ENCODE data around the gene MIP. TPM values are rescaled to one million over a fixed set of nuclear protein-coding genes. Genes with fewer than 3 reads are reported as not detected.
"Not testable (repeated sequence)": the region's sequence is repeated elsewhere in the genome, so short reads cannot be mapped to it uniquely, and the experiment has no call there.

MIP gene
- not detected in 2 replicates for polyA plus RNA-seq
- polyA minus RNA-seq, result not detected in 2 replicates

DNA sequence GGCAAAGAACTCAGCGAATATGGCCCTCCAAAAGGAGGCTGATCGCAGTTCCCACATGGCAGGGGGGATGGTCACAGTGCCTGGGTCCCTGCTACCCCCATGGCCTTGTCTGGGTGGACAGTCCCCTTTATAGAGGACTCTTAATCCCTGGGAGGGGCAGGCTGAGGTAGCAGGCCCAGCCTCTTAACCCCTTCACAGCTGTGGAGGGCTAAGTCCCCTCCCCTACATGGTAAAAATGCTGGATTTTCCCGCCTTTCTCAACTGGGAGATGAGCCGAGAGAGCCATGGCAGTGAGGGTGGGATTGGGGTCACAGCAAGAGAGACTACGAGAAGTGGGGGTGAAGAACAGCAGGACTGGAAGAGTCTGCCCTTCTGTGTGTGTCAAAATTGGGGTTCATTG is at the start of gene MIP:
Gene MIP, minus strand, starts transcription at position 101 of the 400 bp plus-strand sequence. Its CDS starts 44 bp downstream, at position 57.
- Histone ChIP-seq H3K27ac (ENCODE audit: low read length) (no peak within 1 kb of the TSS), H3K4me3 (ENCODE audit: low read length) (no peak within 1 kb of the TSS), H2AFZ (ENCODE audit: low read depth, low read length) (no peak within 1 kb of the TSS), H4K20me1 (ENCODE audit: insufficient read depth) (no peaks in the 10 kb centered on the region), H3K9me3 (ENCODE audit: low read length) (no peaks in the 10 kb centered on the region), H3K36me3 (ENCODE audit: insufficient read depth, low read length) (no peaks in the 10 kb centered on the region), H3K4me2 (ENCODE audit: low read length) (no peak within 1 kb of the TSS), H3K27me3 (ENCODE audit: insufficient read depth, low read depth, low read length) (no peaks in the 10 kb centered on the region), H3K9ac (ENCODE audit: low read length) (no peak within 1 kb of the TSS), H3K9me2 (ENCODE audit: insufficient read depth, low read length) (no peaks in the 10 kb centered on the region), H3F3A (ENCODE audit: insufficient read depth, low read length, poor library complexity, severe bottlenecking) (peaks cover 1% of the 10 kb centered on the region), H3K79me2 (replicated peaks; ENCODE audit: insufficient read depth, low read length) (no peaks in the 10 kb centered on the region)
- TF ChIP-seq SMC3 (conservative IDR thresholded peaks at IDR 0.05; ENCODE audit: poor library complexity), result no peak
- TF ChIP-seq EZH2 (IDR thresholded peaks at IDR 0.05; ENCODE audit: borderline replicate concordance, insufficient read depth, low read length, poor library complexity, severe bottlenecking), result no peak
- no peak for TF ChIP-seq POLR2AphosphoS5 (IDR thresholded peaks at IDR 0.05)
- no peak for TF ChIP-seq TAF1 (IDR thresholded peaks at IDR 0.05; ENCODE audit: low read depth)
- TF ChIP-seq EP300 (conservative IDR thresholded peaks at IDR 0.05; ENCODE audit: poor library complexity, severe bottlenecking), result no peak
- TF ChIP-seq, protein P1, sequence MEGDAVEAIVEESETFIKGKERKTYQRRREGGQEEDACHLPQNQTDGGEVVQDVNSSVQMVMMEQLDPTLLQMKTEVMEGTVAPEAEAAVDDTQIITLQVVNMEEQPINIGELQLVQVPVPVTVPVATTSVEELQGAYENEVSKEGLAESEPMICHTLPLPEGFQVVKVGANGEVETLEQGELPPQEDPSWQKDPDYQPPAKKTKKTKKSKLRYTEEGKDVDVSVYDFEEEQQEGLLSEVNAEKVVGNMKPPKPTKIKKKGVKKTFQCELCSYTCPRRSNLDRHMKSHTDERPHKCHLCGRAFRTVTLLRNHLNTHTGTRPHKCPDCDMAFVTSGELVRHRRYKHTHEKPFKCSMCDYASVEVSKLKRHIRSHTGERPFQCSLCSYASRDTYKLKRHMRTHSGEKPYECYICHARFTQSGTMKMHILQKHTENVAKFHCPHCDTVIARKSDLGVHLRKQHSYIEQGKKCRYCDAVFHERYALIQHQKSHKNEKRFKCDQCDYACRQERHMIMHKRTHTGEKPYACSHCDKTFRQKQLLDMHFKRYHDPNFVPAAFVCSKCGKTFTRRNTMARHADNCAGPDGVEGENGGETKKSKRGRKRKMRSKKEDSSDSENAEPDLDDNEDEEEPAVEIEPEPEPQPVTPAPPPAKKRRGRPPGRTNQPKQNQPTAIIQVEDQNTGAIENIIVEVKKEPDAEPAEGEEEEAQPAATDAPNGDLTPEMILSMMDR (IDR thresholded peaks at IDR 0.05; ENCODE audit: poor library complexity, severe bottlenecking), result no peak
- TF ChIP-seq RAD21 (conservative IDR thresholded peaks at IDR 0.05), result no peak
- TF ChIP-seq, protein P2, sequence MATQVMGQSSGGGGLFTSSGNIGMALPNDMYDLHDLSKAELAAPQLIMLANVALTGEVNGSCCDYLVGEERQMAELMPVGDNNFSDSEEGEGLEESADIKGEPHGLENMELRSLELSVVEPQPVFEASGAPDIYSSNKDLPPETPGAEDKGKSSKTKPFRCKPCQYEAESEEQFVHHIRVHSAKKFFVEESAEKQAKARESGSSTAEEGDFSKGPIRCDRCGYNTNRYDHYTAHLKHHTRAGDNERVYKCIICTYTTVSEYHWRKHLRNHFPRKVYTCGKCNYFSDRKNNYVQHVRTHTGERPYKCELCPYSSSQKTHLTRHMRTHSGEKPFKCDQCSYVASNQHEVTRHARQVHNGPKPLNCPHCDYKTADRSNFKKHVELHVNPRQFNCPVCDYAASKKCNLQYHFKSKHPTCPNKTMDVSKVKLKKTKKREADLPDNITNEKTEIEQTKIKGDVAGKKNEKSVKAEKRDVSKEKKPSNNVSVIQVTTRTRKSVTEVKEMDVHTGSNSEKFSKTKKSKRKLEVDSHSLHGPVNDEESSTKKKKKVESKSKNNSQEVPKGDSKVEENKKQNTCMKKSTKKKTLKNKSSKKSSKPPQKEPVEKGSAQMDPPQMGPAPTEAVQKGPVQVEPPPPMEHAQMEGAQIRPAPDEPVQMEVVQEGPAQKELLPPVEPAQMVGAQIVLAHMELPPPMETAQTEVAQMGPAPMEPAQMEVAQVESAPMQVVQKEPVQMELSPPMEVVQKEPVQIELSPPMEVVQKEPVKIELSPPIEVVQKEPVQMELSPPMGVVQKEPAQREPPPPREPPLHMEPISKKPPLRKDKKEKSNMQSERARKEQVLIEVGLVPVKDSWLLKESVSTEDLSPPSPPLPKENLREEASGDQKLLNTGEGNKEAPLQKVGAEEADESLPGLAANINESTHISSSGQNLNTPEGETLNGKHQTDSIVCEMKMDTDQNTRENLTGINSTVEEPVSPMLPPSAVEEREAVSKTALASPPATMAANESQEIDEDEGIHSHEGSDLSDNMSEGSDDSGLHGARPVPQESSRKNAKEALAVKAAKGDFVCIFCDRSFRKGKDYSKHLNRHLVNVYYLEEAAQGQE (IDR thresholded peaks at IDR 0.05; ENCODE audit: borderline replicate concordance), result no peak
- no peak for TF ChIP-seq MXI1 (conservative IDR thresholded peaks at IDR 0.05; ENCODE audit: poor library complexity, severe bottlenecking)

DNA sequence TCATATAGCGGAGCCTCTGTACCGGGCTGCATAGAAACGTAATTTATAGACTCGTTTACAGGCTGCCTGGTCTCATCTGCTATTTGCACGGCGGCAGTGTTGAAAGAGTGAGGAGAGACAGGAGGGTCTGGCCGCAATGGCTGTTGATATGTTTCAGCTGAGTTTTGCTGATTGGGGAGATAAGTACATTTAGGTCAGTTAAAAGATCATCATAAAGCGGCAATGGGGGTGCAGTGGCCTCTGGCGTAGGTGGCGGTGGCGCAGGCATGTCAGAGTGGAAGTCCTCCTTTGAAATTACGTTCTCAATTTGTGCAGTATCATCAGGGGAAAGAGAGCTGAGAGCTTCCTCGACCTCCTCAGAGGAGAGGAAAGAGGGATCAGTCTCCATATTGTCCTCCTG is 45.4 kb upstream of the MIP start:
- not testable (repeated sequence) for H3K27me3 ChIP-seq (ENCODE audit: insufficient read depth, low read depth, low read length); H3K36me3 ChIP-seq (ENCODE audit: insufficient read depth, low read length); H3K9me2 ChIP-seq (ENCODE audit: insufficient read depth, low read length); H3K4me3 ChIP-seq (ENCODE audit: low read length); H2AFZ ChIP-seq (ENCODE audit: low read depth, low read length); H3K79me2 ChIP-seq (replicated peaks; ENCODE audit: insufficient read depth, low read length); H3K27ac ChIP-seq (ENCODE audit: low read length); H4K20me1 ChIP-seq (ENCODE audit: insufficient read depth); H3K4me2 ChIP-seq (ENCODE audit: low read length); H3K9ac ChIP-seq (ENCODE audit: low read length); H3K9me3 ChIP-seq (ENCODE audit: low read length); H3F3A ChIP-seq (ENCODE audit: insufficient read depth, low read length, poor library complexity, severe bottlenecking)

DNA sequence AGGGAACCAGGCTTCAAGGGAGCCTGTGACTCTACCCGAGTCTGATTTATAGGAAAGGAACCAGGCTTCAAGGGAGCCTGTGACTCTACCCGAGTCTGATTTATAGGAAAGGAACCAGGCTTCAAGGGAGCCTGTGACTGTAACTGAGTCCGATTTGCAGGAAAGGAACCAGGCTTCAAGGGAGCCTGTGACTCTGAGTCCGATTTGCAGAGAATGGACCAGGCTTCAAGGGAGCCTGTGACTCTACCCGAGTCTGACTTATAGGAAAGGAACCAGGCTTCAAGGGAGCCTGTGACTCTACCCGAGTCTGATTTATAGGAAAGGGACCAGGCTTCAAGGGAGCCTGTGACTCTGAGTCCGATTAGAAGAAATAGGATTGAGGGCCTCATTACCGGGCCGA is 45.0 kb upstream of the MIP start:
- not testable (repeated sequence) for H3K4me3 ChIP-seq (ENCODE audit: low read length); H3K9me2 ChIP-seq (ENCODE audit: insufficient read depth, low read length); H3F3A ChIP-seq (ENCODE audit: insufficient read depth, low read length, poor library complexity, severe bottlenecking); H3K27ac ChIP-seq (ENCODE audit: low read length); H3K9me3 ChIP-seq (ENCODE audit: low read length); H4K20me1 ChIP-seq (ENCODE audit: insufficient read depth); H3K9ac ChIP-seq (ENCODE audit: low read length); H3K27me3 ChIP-seq (ENCODE audit: insufficient read depth, low read depth, low read length); H3K79me2 ChIP-seq (replicated peaks; ENCODE audit: insufficient read depth, low read length); H3K4me2 ChIP-seq (ENCODE audit: low read length); H3K36me3 ChIP-seq (ENCODE audit: insufficient read depth, low read length); H2AFZ ChIP-seq (ENCODE audit: low read depth, low read length)

DNA sequence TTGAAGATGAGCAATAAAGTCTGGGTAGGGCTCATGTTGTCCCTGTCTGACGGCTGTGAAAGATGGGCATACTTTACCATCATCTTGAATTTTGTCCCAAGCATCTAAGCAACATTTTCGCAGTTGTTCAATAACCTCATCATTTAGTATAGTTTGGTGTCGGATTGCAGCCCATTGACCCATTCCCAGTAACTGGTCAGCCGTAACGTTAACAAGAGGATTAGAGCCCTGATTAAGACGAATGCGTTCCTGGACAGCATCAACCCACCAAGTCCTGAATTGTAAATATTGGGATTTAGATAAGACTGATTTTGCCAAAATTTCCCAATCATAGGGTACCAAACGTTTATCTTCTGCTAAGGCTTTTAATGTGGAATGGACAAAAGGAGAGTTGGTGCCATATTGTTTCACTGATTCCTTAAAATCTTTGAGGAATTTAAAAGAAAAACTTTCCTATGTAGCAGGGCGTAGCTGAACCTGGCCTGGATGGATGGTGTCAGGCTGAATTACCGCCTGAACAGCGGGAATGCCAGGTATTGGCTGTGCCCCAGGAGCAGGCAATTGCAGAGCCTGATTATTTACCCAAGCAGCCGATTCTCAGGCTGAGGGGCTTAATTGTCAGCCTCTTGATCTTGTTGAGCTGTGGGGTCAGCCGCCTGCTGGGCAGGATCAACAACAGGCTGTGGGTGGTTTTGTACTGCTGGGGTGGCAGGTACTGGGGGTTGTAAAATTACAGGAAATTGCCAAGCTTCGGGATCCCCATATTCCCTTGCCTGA is 43.9 kb upstream of the MIP start:
- H3K27ac ChIP-seq (ENCODE audit: low read length), result not testable (repeated sequence)

DNA sequence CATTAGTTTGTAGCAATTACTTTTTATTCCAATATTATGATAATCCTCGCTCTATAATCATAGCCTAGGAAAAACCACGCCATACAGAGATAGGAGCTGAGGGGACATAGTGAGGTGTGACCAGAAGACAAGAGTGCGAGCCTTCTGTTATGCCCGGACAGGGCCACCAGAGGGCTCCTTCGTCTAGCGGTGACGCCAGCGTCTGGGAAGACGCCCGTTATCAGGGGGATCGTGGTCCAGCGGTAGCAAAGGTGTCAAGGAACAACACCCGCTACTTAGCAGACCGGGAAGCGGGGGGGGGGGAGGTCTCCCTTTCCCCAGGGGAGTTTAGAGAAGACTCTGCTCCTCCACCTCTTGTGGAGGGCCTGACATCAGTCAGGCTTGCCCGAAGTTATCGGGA is 42.2 kb upstream of the MIP start:
- not testable (repeated sequence) for H3K9me2 ChIP-seq (ENCODE audit: insufficient read depth, low read length); H3K27me3 ChIP-seq (ENCODE audit: insufficient read depth, low read depth, low read length); H3K36me3 ChIP-seq (ENCODE audit: insufficient read depth, low read length); H3K4me3 ChIP-seq (ENCODE audit: low read length); H3K79me2 ChIP-seq (replicated peaks; ENCODE audit: insufficient read depth, low read length); H3F3A ChIP-seq (ENCODE audit: insufficient read depth, low read length, poor library complexity, severe bottlenecking); H3K9me3 ChIP-seq (ENCODE audit: low read length); H2AFZ ChIP-seq (ENCODE audit: low read depth, low read length); H3K27ac ChIP-seq (ENCODE audit: low read length); H3K4me2 ChIP-seq (ENCODE audit: low read length); H4K20me1 ChIP-seq (ENCODE audit: insufficient read depth); H3K9ac ChIP-seq (ENCODE audit: low read length)

More for the DNA sequence above, 43.9 kb upstream of the MIP start:
- H3K9me3 ChIP-seq (ENCODE audit: low read length); H3K79me2 ChIP-seq (replicated peaks; ENCODE audit: insufficient read depth, low read length); H2AFZ ChIP-seq (ENCODE audit: low read depth, low read length); H3K27me3 ChIP-seq (ENCODE audit: insufficient read depth, low read depth, low read length); H3K4me2 ChIP-seq (ENCODE audit: low read length); H3K9me2 ChIP-seq (ENCODE audit: insufficient read depth, low read length); H3K36me3 ChIP-seq (ENCODE audit: insufficient read depth, low read length); H3K4me3 ChIP-seq (ENCODE audit: low read length); H3K9ac ChIP-seq (ENCODE audit: low read length); H3F3A ChIP-seq (ENCODE audit: insufficient read depth, low read length, poor library complexity, severe bottlenecking); H4K20me1 ChIP-seq (ENCODE audit: insufficient read depth): not testable (repeated sequence)

Measured in neural cell (in vitro differentiated cells).